HG03135 (cell line): Measurements from ENCODE around the gene DLGAP4.

Source experiments
- ATAC-seq: cut with Tn5 transposase; IDR thresholded peaks from one replicate; pipeline ENCODE4 v1.9.1; 2021; ENCODE audit warnings: mild to moderate bottlenecking, moderate library complexity; ENCODE audit not compliant: unreplicated experiment

Gene DLGAP4

GRCh38 chr20:36273414-36274180 lies 32.5 kb upstream of the DLGAP4 start:
- no peak for ATAC-seq

DNA sequence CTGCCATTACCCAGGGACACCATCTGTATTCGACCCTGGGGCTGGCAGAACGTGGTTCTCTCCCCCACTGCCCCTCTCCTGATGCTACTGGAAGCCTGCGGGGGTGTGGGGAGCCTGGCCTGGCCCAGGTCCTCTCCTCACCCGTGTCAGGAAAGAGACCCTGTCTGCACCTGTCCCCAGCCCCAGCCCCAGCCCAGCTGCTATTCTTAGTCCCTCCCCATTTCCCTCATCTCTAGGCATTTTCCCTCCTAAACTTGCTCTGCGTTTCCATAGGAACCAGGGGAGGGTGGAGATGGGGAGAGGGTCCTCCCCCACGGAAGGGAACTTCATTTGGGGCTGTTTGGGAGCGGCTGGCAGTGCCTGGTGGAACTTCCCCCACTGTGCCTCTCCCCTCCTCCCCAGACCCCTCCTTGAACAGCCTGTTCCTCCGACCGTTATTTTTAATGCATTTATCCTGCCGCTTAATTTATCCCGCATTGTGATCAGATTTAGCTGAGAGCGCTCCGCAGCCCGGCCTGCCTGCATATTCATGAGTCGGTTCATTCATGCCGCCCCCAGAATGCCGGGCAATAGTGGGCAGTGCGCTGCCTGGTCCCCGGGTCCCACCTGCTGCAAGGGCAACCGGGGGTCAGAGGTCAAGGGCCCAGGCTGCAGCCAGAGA lies 31.8 kb upstream of the DLGAP4 start:
- ATAC-seq: no peak

DNA sequence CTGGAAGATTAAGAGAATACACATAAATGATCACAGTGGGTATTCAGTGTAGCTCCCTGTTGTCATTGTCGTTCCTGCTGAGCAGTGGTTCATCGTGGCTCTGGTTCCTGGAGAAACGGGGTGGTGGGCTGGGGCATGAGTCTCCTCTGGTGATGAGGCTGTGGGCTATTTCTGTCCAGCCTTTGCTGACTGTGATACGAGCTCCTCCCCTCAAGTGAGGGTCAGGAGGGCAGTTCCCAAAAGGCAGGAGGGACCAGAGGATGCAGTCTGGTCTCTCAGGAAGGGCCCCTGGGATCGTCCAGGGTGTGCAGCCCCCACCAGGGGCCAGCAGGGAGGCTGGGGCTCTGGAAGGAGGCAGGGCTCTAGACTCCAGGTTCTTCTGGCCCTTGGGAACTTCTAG lies 31.1 kb upstream of the DLGAP4 start:
- no peak for ATAC-seq

GRCh38 chr20:36275441-36276189 lies 30.5 kb upstream of the DLGAP4 start:
- no peak for ATAC-seq

GRCh38 chr20:36277546-36277945 lies 28.6 kb upstream of the DLGAP4 start:
- no peak for ATAC-seq

GRCh38 chr20:36279362-36279761 lies 26.8 kb upstream of the DLGAP4 start:
- no peak for ATAC-seq

DNA sequence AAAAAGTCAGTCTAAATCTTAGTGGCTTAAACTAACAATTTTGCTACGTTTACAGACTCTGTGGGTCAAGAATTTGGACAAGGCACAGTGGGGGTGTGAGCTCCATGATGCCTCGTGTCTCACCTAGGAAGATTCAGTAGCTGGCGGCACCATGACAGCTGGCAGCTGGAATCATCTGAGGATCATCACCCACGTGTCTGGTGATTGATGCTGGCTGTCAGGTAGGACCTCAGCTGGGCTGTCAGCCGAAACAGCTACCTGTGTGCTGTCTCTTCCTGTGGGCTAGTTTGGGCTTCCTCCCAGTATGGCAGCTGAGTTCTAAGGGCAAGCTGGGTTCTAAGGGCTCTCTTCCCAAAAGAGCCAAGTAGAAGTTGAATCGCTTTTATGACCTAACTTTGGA lies 26.4 kb upstream of the DLGAP4 start:
- no peak for ATAC-seq

DNA sequence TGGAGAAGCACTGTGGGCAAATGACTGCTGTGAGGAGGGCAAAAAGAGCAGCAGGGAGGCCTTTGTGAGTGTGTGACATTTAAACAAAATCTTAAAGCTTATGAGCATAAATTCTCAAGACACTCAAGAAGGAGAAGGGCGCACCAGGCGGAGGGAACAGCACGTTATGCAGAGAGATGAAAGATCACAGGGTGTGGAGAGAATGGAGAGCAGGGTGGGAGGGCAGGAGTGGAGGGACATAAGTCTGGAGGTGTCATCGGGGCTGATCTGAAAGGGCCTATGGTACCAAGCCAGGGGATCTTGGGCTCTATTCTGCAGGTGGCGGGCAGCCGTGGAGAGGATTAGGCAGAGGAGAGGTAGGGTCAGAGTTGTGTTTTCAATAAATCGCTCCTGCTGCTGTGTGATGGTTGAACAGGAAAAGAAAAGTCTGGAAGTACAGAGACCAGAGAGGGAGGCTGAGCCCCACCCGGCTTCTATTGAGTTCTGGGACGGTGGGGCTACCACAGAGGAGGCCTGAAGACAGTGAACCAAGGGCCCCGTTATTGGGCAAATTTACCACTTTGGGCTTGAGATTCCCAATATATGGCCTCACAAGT lies 24.3 kb upstream of the DLGAP4 start:
- ATAC-seq: no peak

- no peak for ATAC-seq
These were observed 21.4 kb upstream of the DLGAP4 start for GRCh38 chr20:36284751-36285150.

- ATAC-seq: no peak
These were observed 20.2 kb upstream of the DLGAP4 start for GRCh38 chr20:36285746-36286447.

DNA sequence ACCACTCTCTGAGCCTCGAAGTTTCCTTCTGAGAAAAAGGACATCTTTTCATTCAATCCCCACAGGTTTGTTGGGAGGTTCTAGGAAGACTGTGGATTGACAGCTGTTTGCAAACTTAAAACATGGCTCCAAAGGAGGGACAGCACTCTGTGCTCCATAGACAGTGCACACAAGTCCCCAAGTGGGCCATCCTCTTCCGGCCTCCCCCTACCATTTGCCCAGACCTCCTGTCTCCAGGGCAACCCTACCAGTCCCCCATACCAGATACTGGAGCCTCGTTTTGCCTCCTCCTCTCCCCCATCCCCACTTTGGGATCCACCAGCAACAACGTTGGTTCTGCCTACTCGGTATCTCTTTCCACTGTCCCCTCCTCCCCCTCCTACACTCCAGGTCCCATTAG lies 8.5 kb upstream of the DLGAP4 start:
- no peak for ATAC-seq

DNA sequence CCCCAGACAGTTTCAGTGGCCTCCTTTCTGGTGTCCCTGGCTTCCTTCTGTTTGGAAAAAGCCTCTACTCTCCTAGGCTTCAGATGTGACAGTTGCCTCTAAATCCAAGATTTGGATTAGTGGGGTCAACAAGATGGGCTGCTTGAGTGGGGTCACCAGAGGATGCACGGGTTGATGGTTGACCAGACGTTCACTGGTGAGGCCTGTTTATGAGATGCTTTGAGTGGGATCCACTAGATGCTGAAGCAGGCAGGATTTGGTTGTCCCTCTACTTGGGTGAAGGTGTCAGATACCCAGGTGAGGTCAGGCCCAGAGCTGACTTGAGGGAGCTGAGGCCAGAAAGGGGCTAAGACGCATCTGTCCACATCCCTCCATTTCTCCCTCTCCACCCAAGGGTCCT lies 8.1 kb upstream of the DLGAP4 start:
- no peak for ATAC-seq

- no peak for ATAC-seq
These were observed 7.3 kb upstream of the DLGAP4 start for GRCh38 chr20:36298795-36299339.

GRCh38 chr20:36299459-36299858 lies 6.7 kb upstream of the DLGAP4 start:
- ATAC-seq: no peak

DNA sequence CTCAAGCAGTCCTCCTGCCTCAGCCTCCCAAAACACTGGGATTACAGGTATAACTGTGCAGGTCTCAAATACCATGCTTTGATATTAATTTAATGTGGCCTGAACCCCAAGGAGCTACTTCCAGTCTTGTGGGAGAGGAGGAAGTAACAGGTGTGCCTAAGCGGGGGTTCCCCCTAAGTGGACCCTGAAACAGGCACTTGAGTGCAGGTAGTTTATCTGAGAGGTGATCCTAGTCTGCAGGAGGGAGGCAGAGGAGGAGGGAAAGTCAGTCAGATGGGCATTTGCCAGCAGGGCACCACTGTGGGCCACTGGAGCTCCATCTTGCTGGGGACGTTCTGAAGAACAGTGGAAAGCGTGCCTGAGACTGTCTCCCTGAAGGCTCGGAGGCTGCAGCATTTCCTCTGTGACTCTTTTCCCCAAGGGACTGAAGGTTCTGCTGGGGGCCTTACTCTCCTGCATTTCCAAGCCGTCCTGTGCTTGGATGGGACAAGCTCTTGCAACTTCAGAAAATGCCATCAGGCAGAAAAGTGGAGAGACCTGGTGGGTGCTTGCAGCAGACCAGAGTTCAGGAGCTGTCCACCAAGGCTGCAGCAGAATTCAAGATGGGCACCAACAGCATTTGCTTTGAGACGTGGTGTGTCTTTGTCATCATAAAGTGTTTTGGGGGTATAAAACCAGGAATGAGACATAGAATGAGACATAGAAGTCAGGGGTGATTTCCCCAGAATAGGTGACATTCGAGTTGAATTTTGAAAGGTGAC lies 4.6 kb upstream of the DLGAP4 start:
- no peak for ATAC-seq

DNA sequence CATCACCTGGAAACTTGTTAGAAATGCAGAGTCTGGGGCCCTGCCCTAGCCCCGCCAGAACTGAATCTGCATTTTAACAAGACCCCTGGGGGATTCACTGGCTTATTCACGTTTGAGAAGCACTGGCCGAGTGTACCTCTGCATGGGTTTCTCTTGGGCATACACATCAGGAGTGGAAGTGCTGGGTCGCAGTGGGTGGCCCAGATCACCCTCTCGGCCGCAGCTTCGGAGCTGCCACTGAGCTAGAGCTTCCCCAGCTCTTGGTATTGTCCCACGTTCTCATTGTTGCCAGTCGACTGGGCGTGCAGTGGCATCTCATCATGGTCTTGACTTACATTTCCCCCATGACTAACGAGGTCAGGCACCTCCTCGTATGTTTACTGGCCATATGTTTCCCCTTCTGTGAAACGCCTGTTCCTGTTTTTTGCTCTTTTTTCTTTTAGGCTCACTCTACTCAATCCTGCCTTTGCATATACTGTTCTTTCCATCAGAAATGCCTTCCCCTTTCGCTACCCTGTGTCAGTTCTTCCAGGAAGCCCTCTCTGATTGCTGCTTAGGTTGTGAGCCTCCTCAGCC lies 3.0 kb upstream of the DLGAP4 start:
- ATAC-seq: no peak

DNA sequence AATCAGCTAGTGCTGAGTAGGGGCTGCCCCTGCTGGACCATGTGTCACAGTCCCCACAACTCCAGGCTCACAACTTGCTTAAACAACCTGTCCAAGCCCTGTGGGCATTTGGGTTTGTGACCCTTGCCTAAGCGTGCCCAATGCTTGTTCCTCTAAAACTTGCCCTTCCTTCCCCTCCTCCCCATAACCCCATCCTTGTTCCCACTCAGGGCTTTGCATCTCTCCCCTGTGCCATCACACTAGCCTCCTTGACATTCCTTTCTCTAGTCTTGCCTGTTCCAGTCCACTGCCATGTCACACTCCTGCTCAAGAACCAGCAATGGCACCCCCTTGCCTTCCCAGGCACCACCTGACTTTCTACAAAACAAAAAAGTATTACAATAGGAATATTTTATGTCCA lies 2.3 kb upstream of the DLGAP4 start:
- no peak for ATAC-seq

DNA sequence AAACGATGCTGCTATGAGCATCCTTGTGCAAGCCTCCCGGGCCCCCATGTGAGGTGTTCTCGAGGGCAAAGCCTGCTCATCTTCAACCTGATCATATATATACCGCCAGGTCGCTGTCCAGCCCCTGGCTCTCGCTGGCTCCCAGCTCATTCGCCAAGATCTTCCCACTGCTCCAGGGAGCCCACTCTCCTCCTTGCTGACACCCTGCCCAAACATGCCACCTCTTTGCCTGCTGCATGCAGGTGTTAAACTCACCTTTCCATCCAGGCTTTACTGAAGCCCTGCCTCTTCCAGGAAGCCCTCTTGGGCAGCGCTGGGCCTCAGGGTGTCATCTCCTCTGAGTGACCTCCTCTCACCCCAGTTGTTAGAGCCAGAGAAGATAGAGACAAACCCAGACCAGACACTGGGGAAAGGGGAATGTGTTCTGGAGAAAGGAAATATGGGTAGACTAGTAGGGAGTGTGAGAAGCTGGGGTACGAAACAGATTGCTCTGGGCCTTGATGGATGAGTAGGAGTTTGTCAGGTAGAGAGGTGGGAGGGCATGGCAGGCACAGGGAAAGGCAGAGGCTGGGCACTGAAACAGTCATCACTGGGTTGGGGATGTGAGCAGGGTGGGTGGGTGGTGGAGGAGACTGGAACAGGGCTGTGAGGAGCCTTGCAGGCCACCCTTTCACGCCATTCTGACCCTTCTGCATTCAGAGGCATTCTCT lies 1.2 kb upstream of the DLGAP4 start:
- ATAC-seq: no peak
